Measurements from ENCODE around the gene MAN2A1. TPM values are rescaled to one million over a fixed set of nuclear protein-coding genes. Genes with fewer than 3 reads are reported as not detected.

MAN2A1 gene
- polyA plus RNA-seq, 3 donors: 17.0 to 23.0 (median 20.1) TPM

- TF ChIP-seq CTCF (IDR thresholded peaks at IDR 0.05): no peak
- H3K27ac Mint-ChIP-seq: no peak overlapping the region
- no peaks in the 10 kb centered on the region for H3K27me3 Mint-ChIP-seq (ENCODE audit: low read depth in 3 of 3)
- peaks cover 76 to 100% of the 10 kb centered on the region in 2 donors for H3K36me3 ChIP-seq (replicated peaks in 1 of 2; ENCODE audit: control insufficient read depth in 1 of 2, insufficient read depth in 2 of 2, low read length in 2 of 2)
- DNase-seq: no peak
- H3K9ac ChIP-seq (ENCODE audit: insufficient read depth, low read length, poor library complexity, severe bottlenecking): no peak overlapping the region
- no peak overlapping the region for H3K4me3 ChIP-seq (replicated peaks in 1 of 3; ENCODE audit: low read depth in 2 of 3, low read length in 3 of 3)
- H3K27me3 ChIP-seq (ENCODE audit: control insufficient read depth in 2 of 2, insufficient read depth in 2 of 2, low read length in 2 of 2): no peaks in the 10 kb centered on the region
- intact Hi-C loops (cut with micrococcal nuclease): no loop called here
- no peak overlapping the region for H2AFZ ChIP-seq (ENCODE audit: insufficient read depth, low read depth, low read length, poor library complexity, severe bottlenecking)
- H3K79me2 ChIP-seq (ENCODE audit: insufficient read depth, low read length): no peaks in the 10 kb centered on the region
- no CpG with 5 or more reads among the region's 1 CpG for WGBS (ENCODE audit: insufficient coverage)
- H3K9me3 ChIP-seq (replicated peaks in 1 of 2; ENCODE audit: control insufficient read depth in 1 of 2, insufficient read depth in 1 of 2, low read length in 2 of 2): no peaks in the 10 kb centered on the region
- H3K27ac ChIP-seq (ENCODE audit: low read depth in 1 of 2, low read length in 2 of 2): no peak overlapping the region
- no peak overlapping the region for H3K4me3 Mint-ChIP-seq
- no peak overlapping the region for H3K4me2 ChIP-seq (replicated peaks; ENCODE audit: extremely low read depth, low read length, poor library complexity, severe bottlenecking)
- no peaks in the 10 kb centered on the region for H3K4me1 Mint-ChIP-seq
- H3K36me3 Mint-ChIP-seq: peaks cover 73 to 86% of the 10 kb centered on the region in 2 donors
- no peaks in the 10 kb centered on the region for H3K4me1 ChIP-seq (ENCODE audit: control insufficient read depth in 1 of 2, insufficient read depth in 2 of 2, low read length in 2 of 2)
- H3K9me3 Mint-ChIP-seq: no peaks in the 10 kb centered on the region
- H4K20me1 ChIP-seq (ENCODE audit: insufficient read depth, low read length): no peaks in the 10 kb centered on the region
These were observed 174.0 kb downstream of the MAN2A1 start for GRCh38 chr5:109863752-109864151.

GRCh38 chr5:109865637-109866036 lies 175.9 kb downstream of the MAN2A1 start:
- peaks cover 69 to 77% of the 10 kb centered on the region in 2 donors for H3K36me3 Mint-ChIP-seq

More at GRCh38 chr5:109865637-109866036, 175.9 kb downstream of the MAN2A1 start:
- WGBS (ENCODE audit: insufficient coverage): 90% methylated on average over 2 of the region's 2 CpGs
- H2AFZ ChIP-seq (ENCODE audit: insufficient read depth, low read depth, low read length, poor library complexity, severe bottlenecking): no peak overlapping the region
- no peaks in the 10 kb centered on the region for H3K9me3 ChIP-seq (replicated peaks in 1 of 2; ENCODE audit: control insufficient read depth in 1 of 2, insufficient read depth in 1 of 2, low read length in 2 of 2)
- H3K36me3 ChIP-seq (replicated peaks in 1 of 2; ENCODE audit: control insufficient read depth in 1 of 2, insufficient read depth in 2 of 2, low read length in 2 of 2): peaks cover 59 to 85% of the 10 kb centered on the region in 2 donors
- Mint-ChIP-seq H3K9me3 (peaks cover 0 to 5% (median 0%) of the 10 kb centered on the region in 7 donors), H3K27me3 (ENCODE audit: low read depth in 3 of 3) (no peaks in the 10 kb centered on the region), H3K4me1 (no peaks in the 10 kb centered on the region), H3K4me3 (no peak overlapping the region), H3K27ac (peak overlapping the region in 1 of 7 donors; percentile 41)
- no peaks in the 10 kb centered on the region for H3K4me1 ChIP-seq (ENCODE audit: control insufficient read depth in 1 of 2, insufficient read depth in 2 of 2, low read length in 2 of 2)
- no peak overlapping the region for H3K9ac ChIP-seq (ENCODE audit: insufficient read depth, low read length, poor library complexity, severe bottlenecking)
- no peaks in the 10 kb centered on the region for H3K27me3 ChIP-seq (ENCODE audit: control insufficient read depth in 2 of 2, insufficient read depth in 2 of 2, low read length in 2 of 2)
- no peak overlapping the region for H3K27ac ChIP-seq (ENCODE audit: low read depth in 1 of 2, low read length in 2 of 2)
- no peak overlapping the region for H3K4me3 ChIP-seq (replicated peaks in 1 of 3; ENCODE audit: low read depth in 2 of 3, low read length in 3 of 3)
- H3K79me2 ChIP-seq (ENCODE audit: insufficient read depth, low read length): no peaks in the 10 kb centered on the region
- no peaks in the 10 kb centered on the region for H4K20me1 ChIP-seq (ENCODE audit: insufficient read depth, low read length)
- no peak for TF ChIP-seq CTCF (IDR thresholded peaks at IDR 0.05)
- no peak for DNase-seq
- H3K4me2 ChIP-seq (replicated peaks; ENCODE audit: extremely low read depth, low read length, poor library complexity, severe bottlenecking): no peak overlapping the region
- intact Hi-C loops (cut with micrococcal nuclease): no loop called here
